GM12872 (cell line): ENCODE measurements around the gene FHIP2A.

Source experiments
- TF ChIP-seq, protein P1 (sequence below): IDR thresholded peaks from 3 replicates; pipeline ENCODE4 v1.5.1; 2011; ENCODE audit warnings: low read depth, mild to moderate bottlenecking, low read length, moderate library complexity; ENCODE audit not compliant: insufficient read depth

The FHIP2A gene

DNA sequence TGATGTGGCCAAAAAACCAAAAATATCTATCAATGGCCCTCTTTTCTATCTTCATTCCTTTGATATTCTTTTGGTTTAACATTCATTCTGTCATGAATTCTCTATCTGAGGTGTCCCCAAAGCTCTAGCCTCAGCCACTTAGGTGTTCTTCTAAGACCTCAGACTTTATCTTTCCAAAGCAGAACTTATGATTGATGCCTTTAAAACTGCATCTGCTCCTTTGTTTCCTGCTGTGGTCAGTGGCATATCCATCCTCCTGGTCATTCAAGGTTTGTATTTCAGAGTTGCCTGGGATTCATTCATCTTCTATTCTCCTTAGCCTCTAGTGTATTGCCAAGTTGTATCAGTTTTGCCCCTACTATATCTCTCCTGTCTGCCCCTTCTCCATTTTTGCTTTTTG lies 30.6 kb downstream of the FHIP2A start:
- TF ChIP-seq, protein P1, sequence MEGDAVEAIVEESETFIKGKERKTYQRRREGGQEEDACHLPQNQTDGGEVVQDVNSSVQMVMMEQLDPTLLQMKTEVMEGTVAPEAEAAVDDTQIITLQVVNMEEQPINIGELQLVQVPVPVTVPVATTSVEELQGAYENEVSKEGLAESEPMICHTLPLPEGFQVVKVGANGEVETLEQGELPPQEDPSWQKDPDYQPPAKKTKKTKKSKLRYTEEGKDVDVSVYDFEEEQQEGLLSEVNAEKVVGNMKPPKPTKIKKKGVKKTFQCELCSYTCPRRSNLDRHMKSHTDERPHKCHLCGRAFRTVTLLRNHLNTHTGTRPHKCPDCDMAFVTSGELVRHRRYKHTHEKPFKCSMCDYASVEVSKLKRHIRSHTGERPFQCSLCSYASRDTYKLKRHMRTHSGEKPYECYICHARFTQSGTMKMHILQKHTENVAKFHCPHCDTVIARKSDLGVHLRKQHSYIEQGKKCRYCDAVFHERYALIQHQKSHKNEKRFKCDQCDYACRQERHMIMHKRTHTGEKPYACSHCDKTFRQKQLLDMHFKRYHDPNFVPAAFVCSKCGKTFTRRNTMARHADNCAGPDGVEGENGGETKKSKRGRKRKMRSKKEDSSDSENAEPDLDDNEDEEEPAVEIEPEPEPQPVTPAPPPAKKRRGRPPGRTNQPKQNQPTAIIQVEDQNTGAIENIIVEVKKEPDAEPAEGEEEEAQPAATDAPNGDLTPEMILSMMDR: no peak

DNA sequence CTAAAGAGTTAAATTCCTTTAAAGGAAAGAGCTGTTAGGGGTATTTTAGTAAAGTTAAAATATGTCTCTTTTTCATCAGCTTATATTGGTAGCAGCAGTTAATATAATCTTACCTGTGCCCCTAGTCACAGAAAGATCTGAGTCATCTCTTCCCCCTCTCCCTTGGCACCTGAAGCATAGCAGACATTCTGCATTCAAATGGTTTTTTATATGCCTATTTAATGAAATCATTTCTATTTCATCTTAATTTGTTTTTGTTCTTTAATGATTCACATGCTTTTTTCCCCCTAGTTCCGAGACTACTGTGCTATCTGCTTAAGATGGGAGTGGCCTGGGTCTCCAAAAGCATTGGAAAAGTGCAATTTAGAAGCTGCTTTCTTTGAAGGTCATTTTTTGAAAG lies 33.3 kb downstream of the FHIP2A start:
- TF ChIP-seq, protein P1: no peak

DNA sequence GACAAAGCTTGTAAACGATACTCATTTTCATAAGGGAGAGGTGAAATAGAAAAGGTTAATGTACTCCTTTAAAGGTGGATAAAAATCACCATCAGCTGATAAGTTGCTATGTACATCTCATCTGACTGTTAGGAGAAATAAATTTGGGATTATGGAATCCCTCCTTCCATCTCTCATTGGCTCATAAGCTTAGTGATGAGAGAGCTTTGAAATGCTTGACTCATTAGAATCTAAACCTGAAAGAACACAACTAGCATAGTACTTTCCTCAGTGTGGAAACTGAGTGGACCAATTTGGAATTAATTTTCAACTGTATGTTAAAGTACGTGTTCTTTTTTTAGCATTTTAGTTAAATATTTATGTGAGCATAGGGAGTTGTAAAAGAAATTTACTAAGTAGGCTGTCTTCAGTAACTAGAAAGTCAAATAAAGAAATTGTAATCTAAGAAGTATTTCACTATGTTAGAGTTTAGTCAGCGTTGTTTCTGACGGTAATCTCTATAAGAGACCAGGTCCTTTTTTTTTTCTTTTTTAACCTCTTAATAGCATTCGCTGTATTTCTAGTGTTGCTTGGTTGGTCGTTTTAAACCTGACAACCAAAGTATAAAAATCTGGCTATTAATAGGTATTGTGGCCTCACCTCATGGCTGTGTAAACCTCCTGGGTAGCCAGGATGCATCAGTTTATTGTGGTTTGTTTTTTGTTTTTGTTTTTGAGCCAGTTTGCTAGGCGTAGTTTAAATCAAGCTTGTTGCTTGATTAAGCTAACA lies 34.4 kb downstream of the FHIP2A start:
- TF ChIP-seq, protein P1: no peak

DNA sequence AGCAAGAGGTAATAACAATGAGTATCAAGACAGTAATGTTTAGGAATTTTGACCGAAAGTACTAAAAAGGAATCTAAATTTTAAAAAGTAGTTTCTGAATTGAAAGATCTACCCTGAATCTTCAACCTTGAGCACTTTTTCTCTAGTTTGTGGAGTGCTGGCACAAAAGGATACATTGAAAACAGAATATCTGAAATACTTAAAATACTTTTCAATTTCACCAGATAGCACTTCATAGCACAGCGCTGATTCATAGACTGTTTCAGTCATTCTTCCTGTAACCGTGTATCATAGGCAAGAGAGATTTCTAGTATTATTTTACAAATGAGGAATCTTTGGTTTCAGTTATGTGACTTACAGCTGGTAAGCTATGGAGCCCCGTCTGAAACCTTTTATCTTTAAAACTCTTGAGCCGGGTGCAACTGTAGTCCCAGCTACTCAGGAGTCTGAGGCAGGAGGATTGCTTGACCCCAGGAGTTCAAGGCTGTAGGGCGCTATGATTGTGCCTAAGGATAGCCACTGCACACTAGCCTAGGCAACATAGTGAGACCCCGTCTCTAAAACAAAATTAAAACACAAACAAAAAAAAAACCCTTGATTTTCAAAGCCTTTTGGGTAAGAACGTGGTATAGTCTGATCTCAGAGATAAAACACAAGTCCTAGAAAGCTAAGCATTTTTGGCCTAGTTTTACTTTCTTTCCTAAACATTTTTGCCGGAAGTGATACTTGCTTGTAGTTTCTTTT lies 35.1 kb downstream of the FHIP2A start:
- TF ChIP-seq, protein P1: no peak

DNA sequence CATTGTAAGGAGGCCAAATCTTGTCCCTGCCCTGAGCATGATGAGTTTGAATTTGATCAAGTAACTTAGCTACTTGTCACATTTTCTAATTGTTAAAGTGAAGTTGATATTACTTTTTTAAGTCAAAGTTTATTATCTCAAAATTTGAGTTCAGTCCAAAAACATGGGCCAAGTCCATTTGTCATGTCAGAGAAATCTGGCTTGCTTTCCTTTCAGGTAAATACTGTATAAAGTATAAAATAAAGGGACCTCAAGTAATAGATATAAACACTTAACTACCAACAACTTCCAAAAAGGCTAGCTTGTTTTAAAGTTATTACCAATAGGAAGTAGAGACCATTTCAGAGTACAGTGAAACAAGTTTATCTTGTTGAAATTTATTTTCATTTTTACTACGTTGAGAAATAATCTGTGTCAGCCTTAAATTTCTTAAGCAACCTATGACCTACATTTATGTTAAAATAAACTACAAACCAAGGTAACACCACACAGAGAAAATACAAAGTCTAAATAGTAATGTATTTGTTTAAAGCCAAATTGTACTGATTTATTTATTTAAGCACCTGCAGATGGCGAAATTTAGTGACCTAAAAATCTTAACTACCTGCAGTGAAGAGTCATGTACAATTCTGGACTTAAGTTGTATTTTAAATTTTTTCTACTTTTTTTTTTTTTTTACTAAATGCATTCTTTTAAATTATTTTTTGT lies 36.5 kb downstream of the FHIP2A start:
- TF ChIP-seq, protein P1: no peak

DNA sequence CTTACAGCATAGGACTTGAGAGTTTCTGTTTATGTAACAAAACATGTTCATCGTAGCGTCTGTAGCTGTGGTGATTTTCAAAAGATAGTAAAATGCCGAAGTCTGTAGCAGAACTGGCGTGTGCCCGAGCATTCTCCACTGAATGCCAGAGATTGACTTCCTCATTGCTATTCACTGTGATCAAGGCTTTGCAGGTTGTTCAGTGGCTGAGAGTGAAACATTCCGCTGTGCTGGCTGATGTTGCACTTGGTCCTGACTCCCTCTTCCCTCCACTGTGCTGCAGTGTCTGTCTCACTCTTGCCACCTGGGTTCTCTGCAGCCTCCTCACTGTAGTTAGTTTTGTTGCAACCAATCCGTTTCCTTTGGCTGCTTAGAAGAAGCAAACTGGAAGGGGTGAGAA lies 37.6 kb downstream of the FHIP2A start:
- TF ChIP-seq, protein P1: no peak

DNA sequence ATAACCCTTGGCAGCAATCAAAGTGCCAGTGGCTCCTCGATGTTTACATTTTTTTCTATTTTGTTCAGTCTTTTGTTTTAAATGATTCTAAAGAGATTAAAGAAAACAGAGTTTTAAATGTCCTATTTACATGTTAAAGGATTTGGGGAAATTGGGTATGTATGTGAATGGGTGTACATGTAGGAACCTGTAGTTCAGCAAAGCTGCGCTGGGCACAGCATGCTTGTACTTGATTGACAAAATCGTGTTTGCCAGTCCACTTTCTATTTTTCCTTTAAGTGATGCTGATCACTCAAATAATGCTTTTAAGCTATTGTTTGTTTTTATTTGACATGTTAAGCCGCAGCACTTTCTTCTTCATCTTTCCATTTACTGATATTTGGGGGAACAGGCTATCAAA lies 40.9 kb downstream of the FHIP2A start:
- TF ChIP-seq, protein P1: no peak
